Loucy (cell line): ENCODE measurements around the gene POLR2L.

Experiments
- EZH2phosphoT487 ChIP-seq: fragments of 200-600 bp; IDR thresholded peaks from 2 replicates; pipeline ENCODE4 v1.6.1; 2018; ENCODE audit warnings: antibody characterized with exemption, mild to moderate bottlenecking, moderate library complexity, borderline replicate concordance
- TF ChIP-seq, protein P1 (sequence below): fragments of 200-600 bp; sonication (generic); conservative IDR thresholded peaks from 2 replicates; pipeline ENCODE4 v1.5.1; 2014; ENCODE audit warnings: mild to moderate bottlenecking, antibody characterized with exemption, low read length

DNA sequence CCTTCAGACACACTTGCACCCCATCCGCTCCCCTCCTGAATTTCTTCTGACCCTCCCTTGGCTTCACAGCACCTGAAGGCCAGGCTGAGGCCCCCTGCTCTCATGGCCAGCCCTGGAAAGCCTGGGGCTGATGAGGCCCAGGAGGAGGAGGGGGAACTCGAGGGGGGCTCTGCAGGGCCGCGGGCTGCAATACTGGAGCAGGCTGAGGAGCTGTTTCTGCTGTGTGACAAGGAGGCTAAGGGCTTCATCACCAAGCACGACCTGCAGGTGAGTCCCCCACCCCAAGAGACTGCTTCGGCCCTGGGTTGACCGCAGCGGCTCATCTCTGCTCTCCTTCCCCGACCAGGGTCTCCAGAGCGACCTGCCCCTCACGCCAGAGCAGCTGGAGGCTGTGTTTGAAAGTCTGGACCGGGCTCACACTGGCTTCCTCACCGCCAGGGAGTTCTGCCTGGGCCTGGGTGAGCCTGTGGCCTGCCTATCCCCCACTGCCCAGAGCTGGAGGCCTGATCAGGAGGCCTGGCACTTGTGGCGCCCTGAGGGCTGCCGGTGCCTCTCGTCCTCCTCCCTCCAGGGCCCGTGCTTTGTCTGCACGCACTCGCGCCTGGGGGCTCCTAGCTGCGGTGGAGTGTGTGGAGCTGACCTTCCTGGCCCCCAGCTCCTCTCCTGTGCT, 13.7 kb downstream of the POLR2L start:
- TF ChIP-seq, protein P1, sequence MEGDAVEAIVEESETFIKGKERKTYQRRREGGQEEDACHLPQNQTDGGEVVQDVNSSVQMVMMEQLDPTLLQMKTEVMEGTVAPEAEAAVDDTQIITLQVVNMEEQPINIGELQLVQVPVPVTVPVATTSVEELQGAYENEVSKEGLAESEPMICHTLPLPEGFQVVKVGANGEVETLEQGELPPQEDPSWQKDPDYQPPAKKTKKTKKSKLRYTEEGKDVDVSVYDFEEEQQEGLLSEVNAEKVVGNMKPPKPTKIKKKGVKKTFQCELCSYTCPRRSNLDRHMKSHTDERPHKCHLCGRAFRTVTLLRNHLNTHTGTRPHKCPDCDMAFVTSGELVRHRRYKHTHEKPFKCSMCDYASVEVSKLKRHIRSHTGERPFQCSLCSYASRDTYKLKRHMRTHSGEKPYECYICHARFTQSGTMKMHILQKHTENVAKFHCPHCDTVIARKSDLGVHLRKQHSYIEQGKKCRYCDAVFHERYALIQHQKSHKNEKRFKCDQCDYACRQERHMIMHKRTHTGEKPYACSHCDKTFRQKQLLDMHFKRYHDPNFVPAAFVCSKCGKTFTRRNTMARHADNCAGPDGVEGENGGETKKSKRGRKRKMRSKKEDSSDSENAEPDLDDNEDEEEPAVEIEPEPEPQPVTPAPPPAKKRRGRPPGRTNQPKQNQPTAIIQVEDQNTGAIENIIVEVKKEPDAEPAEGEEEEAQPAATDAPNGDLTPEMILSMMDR: no peak
- no peak for TF ChIP-seq EZH2phosphoT487
